ENCODE measurements around the gene FAM53A. TPM values are rescaled to one million over a fixed set of nuclear protein-coding genes. Genes with fewer than 3 reads are reported as not detected.
A peak's percentile ranks its signal among the peaks of the same experiment; 100 is the strongest.

The FAM53A gene
- total and polyA plus RNA-seq, 10 of the 15 experiments (the other 5 are each of a cell fraction or from before 2014, with no cell fraction given), result 0.02 to 0.87 (median 0.38) TPM; not detected in 2

GRCh38 chr4:1711055-1711570, 27.0 kb upstream of the FAM53A start:
- DNase-seq (ENCODE audit: low read depth, low spot score) (no peak), FAIRE-seq (no peak), ATAC-seq (no peak)
- Histone ChIP-seq H3K79me2 (ENCODE audit: control insufficient read depth, insufficient read depth, low read length) (peaks cover 86% of the 10 kb centered on the region), H3K27me3 (replicated peaks in 1 of 2; ENCODE audit: control insufficient read depth in 2 of 2, insufficient read depth in 2 of 2, low read length in 1 of 2) (no peaks in the 10 kb centered on the region), H3K27ac (ENCODE audit: control insufficient read depth, insufficient read depth) (peak overlapping the region; percentile 99), H4K20me1 (ENCODE audit: control insufficient read depth, insufficient read depth) (no peaks in the 10 kb centered on the region; the same call in 1 of the 2 replicates), H3K36me3 (ENCODE audit: control insufficient read depth in 2 of 2, insufficient read depth in 2 of 2, low read length in 1 of 2) (peaks cover 2 to 9% of the 10 kb centered on the region in 2 experiments; a peak in 3 of 4 replicates), H2AFZ (ENCODE audit: control insufficient read depth, low read depth, low read length) (peak overlapping the region; percentile 16; the same call in 1 of the 2 replicates), H3K9ac (ENCODE audit: control insufficient read depth, insufficient read depth, low read length) (peak overlapping the region; percentile 97), H3K4me2 (ENCODE audit: control insufficient read depth, insufficient read depth) (peak overlapping the region; percentile 68), H3K9me3 (replicated peaks; ENCODE audit: control insufficient read depth, insufficient read depth, low read length) (no peaks in the 10 kb centered on the region), H3K4me3 (peak overlapping the region; percentile 100), H3K4me1 (ENCODE audit: control insufficient read depth, insufficient read depth, low read length) (peaks cover 27% of the 10 kb centered on the region)
- ChIA-PET CTCF (interaction anchor here (0.9 to 16.2 kb wide), 3 partner anchors 9 to 18 kb away, joined by 3 to 258 read pairs (median 8); no protein-coding TSS in a partner anchor), POLR2A (interaction anchor here (3.4 kb wide), 1 partner anchor 11 kb away, joined by 34 read pairs; the partner anchor contains the start of genes TACC3 and TMEM129), RAD21 (ENCODE audit: unreplicated experiment) (interaction anchor here (1.3 kb wide), 2 partner anchors 15 to 16 kb away, joined by 3 to 4 read pairs; no protein-coding TSS in a partner anchor), SMC1A (ENCODE audit: uncharacterized antibody, unreplicated experiment) (interaction anchor here (1.9 to 4.9 kb wide), 3 partner anchors 13 to 18 kb away, joined by 4 to 33 read pairs (median 8); partner anchors contain the start of genes TACC3 and TMEM129)
- BruUV-seq (replicated peaks), result no TSS peak
- under 1% methylated on average over 22 of the region's 22 CpGs for WGBS (ENCODE audit: insufficient coverage, insufficient replicate concordance, low lambda C conversion rate, missing lambda C conversion rate)
- in situ Hi-C loops (cut with MboI) (no loop called here), intact Hi-C loops (cut with micrococcal nuclease; ENCODE audit: unreplicated experiment) (loop anchor here (5.0 kb wide), 1 partner anchor 161 kb away; the partner anchor contains the start of gene NSD2)
- TF ChIP-seq RCOR1 (conservative IDR thresholded peaks at IDR 0.05; ENCODE audit: low read depth, low read length) (no peak), ZNF592 (IDR thresholded peaks at IDR 0.05) (no peak), MYC (IDR thresholded peaks at IDR 0.05; ENCODE audit: insufficient read depth, insufficient read length, insufficient replicate concordance, low read length, severe bottlenecking) (no peak), USF1 (IDR thresholded peaks at IDR 0.05; ENCODE audit: borderline replicate concordance, extremely low read length, insufficient read depth, low read depth, low read length) (no peak), IKZF1 (conservative IDR thresholded peaks at IDR 0.05) (no peak), ZNF384 (IDR thresholded peaks at IDR 0.05; ENCODE audit: borderline replicate concordance, low read depth, low read length) (no peak), NBN (IDR thresholded peaks at IDR 0.05) (0 out of 2 replicates have a peak, but pooled peaks have one; percentile 41), HDAC6 (IDR thresholded peaks at IDR 0.05; ENCODE audit: unreplicated experiment) (no peak), CREM (IDR thresholded peaks at IDR 0.05; ENCODE audit: low read depth) (no peak), KLF5 (IDR thresholded peaks at IDR 0.05; ENCODE audit: partially characterized antibody) (no peak), TCF7 (IDR thresholded peaks at IDR 0.05; ENCODE audit: borderline replicate concordance) (no peak), RELB (IDR thresholded peaks at IDR 0.05; ENCODE audit: low read depth) (no peak), NKRF (conservative IDR thresholded peaks at IDR 0.05) (no peak)

Data from GM12878 (cell line).